ENCODE results near the gene ZSCAN10. TPM values are rescaled to one million over a fixed set of nuclear protein-coding genes. Genes with fewer than 3 reads are reported as not detected.
"Not testable (repeated sequence)": the region's sequence is repeated elsewhere in the genome, so short reads cannot be mapped to it uniquely, and the experiment has no call there.

ZSCAN10 gene
- total RNA-seq, 1 donor from 2014 or later, result not detected

DNA sequence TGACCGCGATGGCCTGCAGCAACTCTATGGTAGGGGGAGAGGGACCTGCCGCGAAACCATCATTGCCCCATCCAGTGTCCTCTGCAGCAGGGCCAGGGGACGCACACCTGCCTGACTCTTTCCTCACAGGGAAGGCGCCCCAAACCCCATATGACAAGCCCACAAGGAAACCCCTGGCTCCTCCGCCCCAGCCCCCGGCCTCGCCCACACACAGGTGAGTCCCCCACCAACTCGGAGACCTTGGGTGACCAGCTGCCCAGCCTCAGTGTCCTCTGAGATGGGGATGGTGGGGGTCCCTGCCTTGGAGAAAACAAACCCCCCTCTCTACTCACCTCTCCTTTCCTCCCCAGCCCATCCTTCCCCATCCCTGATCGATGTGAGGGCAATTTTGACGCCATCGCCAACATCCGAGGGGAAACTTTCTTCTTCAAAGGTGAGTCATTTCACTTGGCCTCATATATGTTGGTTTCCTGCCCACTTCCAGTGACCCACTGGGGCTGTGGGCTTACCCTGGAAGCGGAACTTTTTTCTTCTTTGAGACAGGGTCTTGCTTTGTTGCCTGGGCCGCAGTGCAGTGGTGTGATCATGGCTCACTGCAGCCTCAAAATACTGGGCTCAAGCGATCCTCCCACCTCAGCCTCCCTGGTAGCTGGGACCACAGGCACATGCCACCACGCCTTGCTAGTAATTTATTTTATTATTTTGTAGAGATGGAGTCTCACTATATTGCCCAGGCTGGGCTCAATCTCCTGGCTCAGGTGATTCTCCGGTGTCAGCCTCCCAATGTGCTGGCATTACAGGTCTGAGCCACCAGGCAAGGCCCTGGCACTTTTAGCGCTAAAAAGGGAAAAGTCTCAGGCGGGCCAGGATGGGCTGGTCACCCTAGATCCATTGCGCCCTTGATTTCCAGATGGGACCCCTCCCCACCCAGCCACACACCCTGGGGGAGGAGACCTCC lies 41.6 kb downstream of the ZSCAN10 start:
- intact Hi-C loops (cut with DNase I), result loop anchor here (5.0 to 10.0 kb wide), 2 partner anchors 70 to 107 kb away; no protein-coding TSS in a partner anchor
- DNase-seq, result no peak
- no peak for ATAC-seq (ENCODE audit: poor library complexity)

DNA sequence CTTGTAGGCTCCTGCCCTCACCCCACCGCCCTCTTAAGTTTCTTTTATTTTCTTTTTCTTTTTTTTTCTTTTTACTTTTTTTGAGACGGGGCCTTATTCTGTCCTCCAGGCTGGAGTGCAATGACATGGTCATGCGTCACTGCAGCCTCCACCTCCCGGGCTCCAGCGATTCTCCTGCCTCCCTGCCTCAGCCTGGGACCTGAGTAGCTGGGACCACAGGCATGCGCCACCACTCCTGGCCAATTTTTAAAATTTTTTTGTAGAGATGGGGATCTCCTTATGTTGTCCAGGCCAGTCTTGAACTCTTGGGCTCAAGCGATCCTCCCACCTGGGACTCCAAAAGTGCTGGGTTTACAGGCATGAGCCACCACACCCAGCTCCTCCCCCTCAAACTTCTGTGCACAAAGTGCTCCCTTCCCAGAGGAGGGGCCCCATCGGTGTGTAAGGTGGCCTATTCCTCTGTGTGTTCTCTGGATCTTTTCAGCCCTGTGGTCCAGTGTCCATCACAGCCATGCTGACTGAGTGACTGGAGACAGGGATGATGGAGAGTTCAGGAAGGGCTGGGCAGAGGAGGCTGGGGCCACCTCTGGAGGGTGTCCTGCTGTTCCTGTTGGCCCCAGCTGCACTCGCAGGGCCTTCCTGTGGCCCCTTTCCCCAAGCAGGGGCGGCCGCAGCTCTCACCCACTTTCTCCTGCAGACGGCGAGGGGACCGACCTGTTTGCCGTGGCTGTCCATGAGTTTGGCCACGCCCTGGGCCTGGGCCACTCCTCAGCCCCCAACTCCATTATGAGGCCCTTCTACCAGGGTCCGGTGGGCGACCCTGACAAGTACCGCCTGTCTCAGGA lies 42.5 kb downstream of the ZSCAN10 start:
- no peak for ATAC-seq (ENCODE audit: poor library complexity)
- peak; percentile 36 for DNase-seq
- intact Hi-C loops (cut with DNase I), result loop anchor here (5.0 to 10.0 kb wide), 2 partner anchors 71 to 108 kb away; no protein-coding TSS in a partner anchor

DNA sequence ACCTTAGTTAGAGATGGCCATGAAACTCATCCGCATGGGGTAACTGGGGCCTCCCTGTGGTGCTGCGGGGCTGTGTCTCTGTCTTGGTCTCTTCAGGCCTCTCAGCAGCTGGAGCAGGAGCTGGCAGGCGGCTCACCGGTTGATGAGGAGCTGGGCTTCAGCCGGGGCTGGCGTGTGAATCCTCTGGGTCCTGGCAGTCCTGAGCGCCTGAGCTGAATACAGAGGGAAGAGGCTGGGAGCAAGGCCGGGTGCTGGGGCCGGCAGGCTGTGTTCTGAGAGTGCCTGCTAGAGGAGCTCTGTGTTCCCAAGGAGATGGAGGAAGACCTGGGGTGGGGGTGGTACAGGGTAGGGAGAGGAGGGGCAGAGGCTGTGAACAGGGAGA lies 43.4 kb downstream of the ZSCAN10 start:
- not testable (repeated sequence) for DNase-seq; ATAC-seq (ENCODE audit: poor library complexity)
- intact Hi-C loops (cut with DNase I), result loop anchor here (5.0 to 10.0 kb wide), 2 partner anchors 72 to 109 kb away; no protein-coding TSS in a partner anchor

DNA sequence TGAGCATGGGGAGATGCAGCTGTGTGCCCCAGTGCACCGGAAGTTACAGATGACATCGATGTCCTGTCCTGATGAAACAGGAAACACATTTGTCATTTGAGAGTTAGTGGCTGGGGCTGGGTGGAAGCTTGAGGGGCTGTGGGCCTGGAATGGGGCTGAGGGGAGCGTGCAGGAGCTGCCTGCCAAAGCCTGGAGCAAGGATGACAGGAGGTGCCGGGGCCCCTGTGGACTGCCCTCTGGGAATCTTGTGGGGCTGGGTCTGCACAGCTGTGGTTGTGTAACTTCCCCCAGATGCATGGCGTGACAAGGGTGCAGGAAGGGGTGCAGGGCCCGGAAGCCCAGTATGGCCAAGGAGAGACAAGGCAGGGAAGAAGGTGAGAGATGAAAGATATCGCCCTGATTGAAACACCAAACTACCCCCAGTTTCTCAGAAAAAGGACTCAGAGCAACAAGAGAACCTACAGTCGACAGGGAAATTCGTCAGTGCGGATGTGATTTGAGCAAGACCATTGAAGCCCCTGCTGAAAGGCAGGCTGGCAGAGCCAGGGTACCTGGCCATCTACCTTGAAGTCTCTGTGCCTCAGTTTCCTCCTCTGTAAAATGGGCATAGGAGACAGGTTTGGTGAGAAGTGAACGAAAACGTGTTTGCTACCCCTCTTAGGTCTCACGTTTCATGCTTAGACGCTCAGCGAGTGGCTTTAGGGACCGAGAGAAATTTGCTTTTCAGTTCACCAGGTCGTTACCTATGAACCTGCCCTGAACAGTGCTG lies 43.9 kb downstream of the ZSCAN10 start:
- no peak for DNase-seq
- no peak for ATAC-seq (ENCODE audit: poor library complexity)
- intact Hi-C loops (cut with DNase I), result loop anchor here (5.0 to 10.0 kb wide), 2 partner anchors 72 to 110 kb away; no protein-coding TSS in a partner anchor

DNA sequence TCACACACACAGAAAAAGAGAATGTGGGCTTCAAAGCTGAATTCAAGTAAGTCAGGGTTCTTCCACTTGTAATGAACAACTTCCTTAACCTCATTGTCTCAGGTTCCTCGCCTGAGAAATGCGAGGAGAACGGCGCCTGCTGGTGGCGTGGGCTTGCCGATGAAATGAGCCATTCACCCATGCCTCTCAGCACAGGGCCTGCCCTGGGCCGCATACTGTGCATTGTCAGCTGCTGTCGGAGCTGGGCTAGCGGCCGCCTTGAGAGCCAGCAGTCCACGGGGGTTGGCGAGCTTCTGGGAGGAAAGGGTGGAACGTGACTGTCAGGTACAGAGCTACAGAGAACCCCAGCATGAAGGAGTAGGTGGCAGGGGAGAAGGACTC lies 45.8 kb downstream of the ZSCAN10 start:
- ATAC-seq (ENCODE audit: poor library complexity); DNase-seq: not testable (repeated sequence)
- intact Hi-C loops (cut with DNase I), result loop anchor here (10.0 kb wide), 1 partner anchor 111 kb away; no protein-coding TSS in a partner anchor

DNA sequence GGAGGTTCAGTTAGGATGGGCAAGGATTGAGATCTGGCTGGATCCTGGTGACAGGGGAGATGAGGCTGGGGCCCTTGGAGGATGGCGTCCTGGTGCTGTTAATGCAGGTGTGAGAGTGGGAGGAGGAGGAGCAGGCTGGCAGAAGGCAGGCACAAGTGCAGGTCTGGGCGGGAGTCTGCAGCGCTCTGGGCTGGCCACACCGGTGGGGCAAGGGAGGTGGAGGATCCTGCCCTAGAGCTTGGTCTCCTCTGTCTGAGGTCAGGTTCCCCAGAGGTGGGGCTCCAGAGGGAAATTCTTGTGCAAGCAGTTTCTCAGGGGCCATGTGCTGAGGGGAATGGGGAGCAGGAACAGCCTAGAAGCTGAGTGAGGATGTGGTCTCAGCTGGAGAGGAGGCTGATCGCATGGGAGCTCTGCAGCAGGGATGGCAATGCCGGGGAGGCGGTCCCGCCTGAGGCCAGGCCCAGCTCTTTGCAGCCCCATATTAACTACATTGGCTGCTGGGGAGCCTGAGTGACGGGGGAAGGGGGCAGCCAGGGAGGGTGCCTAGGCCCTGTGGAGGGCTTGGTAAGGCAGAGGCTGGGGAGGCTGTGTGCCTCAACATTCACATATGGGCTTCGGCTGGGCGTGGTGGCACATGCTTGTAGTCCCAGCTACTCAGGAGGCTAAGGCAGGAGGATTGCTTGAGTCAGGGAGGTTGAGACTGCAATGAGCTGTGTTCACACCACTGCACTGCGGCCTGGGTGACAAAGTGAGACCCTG lies 46.3 kb downstream of the ZSCAN10 start:
- not testable (repeated sequence) for ATAC-seq (ENCODE audit: poor library complexity); DNase-seq
- intact Hi-C loops (cut with DNase I), result loop anchor here (10.0 kb wide), 1 partner anchor 112 kb away; no protein-coding TSS in a partner anchor

DNA sequence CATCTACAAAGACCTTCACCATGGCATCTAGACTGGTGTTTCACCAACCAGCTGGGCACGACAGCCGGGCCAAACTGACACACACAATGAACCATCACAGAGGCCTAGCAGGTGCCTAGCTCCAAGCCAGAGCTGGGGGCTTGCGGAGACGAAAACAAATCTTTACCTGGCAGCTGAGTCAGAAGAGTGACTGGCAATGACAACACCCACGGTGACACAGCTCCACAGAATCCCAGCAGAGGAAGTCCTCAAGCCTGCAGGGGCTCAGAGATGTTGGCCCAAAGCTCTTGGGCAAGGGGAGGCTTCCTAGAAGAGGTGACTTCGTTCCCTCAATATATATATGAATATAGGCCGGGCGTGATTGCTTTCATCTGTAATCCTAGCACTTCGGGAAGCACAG lies 47.6 kb downstream of the ZSCAN10 start:
- intact Hi-C loops (cut with DNase I), result loop anchor here (10.0 kb wide), 1 partner anchor 113 kb away; no protein-coding TSS in a partner anchor
- no peak for DNase-seq
- ATAC-seq (ENCODE audit: poor library complexity), result no peak

DNA sequence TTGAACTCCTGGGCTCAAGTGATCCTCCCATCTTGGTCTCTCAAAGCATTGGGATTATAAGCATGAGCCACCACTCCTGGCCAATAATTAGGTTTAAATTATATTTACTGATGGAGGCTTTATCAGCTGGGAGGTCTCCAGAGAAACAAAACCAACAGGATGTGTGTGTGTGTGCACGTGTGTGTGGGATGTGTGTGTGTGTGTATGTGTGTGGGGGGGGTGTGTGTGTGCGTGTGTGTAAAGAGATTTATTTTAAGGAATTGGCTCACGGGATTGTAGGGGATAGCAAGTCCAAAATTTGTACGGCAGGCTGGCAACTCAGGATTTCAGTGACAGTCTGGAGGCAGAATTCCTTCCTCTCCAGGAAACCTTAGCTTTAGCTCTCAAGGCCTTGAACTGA lies 48.1 kb downstream of the ZSCAN10 start:
- DNase-seq (no peak), ATAC-seq (ENCODE audit: poor library complexity) (no peak)
- intact Hi-C loops (cut with DNase I), result loop anchor here (10.0 kb wide), 1 partner anchor 114 kb away; no protein-coding TSS in a partner anchor

DNA sequence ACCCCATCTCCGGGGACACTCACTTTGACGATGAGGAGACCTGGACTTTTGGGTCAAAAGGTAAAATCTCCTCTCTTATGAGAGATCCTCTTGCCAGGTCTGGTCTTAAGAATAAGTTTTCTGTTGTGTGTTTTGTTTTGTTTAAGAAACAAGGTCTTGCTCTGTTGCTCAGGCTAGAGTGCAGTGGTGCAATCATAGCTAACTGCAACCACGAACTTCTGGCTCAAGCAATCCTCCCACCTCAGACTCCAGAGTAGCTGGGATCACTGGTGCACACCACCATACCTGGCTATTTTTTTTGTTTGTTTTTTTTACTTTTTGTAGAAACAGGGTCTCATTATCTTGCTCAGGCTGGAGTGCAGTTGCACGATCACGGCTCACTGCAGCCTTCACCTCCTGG lies 48.6 kb downstream of the ZSCAN10 start:
- DNase-seq (no peak), ATAC-seq (ENCODE audit: poor library complexity) (no peak)
- intact Hi-C loops (cut with DNase I), result loop anchor here (10.0 kb wide), 1 partner anchor 114 kb away; no protein-coding TSS in a partner anchor

DNA sequence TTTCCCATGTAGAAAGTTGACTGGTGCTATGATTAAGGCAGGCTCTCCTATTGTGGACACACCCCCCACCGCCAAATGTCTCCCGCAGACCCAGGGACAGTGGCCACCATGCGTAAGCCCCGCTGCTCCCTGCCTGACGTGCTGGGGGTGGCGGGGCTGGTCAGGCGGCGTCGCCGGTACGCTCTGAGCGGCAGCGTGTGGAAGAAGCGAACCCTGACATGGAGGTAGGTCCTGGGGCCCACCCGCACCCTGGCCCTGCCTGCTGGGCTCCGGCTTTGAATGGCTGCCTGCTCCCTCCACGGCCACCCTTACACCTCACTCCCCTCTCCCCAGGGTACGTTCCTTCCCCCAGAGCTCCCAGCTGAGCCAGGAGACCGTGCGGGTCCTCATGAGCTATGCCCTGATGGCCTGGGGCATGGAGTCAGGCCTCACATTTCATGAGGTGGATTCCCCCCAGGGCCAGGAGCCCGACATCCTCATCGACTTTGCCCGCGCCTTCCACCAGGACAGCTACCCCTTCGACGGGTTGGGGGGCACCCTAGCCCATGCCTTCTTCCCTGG lies 49.1 kb downstream of the ZSCAN10 start:
- no peak for ATAC-seq (ENCODE audit: poor library complexity)
- intact Hi-C loops (cut with DNase I), result loop anchor here (10.0 kb wide), 1 partner anchor 115 kb away; no protein-coding TSS in a partner anchor
- no peak for DNase-seq

DNA sequence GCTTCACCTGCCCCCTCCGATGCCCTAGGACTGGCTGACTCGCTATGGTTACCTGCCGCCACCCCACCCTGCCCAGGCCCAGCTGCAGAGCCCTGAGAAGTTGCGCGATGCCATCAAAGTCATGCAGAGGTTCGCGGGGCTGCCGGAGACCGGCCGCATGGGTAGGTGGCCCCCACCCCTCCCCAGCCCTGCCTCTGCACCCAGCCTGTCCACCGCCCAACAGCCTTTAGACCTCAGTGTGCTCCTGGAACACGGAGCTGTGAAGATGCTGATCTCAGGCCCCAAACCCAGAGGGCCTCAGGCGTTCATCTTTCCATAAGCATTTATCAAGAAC lies 51.7 kb downstream of the ZSCAN10 start:
- intact Hi-C loops (cut with DNase I), result no loop called here
- ATAC-seq (ENCODE audit: poor library complexity) (no peak), DNase-seq (no peak)

DNA sequence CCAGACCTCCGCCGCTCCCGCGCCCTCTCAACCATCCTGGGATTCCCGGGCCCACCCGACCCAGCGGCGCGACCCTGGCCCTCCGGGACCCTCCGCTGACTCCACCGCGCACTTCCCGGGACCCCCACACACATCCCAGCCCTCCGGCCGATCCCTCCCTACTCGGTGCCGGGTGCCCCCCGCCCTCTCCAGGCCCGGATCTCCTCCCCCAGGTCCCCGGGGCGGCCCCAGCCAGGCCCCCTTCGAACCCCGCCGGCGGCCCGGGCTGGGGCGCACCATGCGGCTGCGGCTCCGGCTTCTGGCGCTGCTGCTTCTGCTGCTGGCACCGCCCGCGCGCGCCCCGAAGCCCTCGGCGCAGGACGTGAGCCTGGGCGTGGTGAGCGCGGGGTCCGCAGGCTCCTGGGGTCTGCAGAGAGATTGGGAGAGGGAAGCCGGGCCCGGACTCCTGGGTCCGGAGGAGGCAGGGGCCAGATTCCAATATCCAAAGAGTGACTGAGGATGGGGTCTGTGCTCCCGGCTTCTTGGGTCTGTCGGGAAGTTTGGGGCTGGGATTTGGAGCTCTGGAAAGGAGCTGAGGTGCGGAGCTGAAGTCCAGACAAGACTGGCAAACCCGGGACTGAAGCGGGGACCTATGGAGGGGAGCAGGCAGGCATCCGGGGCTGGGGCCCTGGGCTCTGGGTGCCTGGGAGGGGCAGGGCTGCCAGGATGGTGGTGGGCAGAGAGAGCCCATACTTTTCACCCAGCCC lies 52.3 kb downstream of the ZSCAN10 start:
- no peak for DNase-seq
- intact Hi-C loops (cut with DNase I), result no loop called here
- ATAC-seq (ENCODE audit: poor library complexity), result no peak

DNA sequence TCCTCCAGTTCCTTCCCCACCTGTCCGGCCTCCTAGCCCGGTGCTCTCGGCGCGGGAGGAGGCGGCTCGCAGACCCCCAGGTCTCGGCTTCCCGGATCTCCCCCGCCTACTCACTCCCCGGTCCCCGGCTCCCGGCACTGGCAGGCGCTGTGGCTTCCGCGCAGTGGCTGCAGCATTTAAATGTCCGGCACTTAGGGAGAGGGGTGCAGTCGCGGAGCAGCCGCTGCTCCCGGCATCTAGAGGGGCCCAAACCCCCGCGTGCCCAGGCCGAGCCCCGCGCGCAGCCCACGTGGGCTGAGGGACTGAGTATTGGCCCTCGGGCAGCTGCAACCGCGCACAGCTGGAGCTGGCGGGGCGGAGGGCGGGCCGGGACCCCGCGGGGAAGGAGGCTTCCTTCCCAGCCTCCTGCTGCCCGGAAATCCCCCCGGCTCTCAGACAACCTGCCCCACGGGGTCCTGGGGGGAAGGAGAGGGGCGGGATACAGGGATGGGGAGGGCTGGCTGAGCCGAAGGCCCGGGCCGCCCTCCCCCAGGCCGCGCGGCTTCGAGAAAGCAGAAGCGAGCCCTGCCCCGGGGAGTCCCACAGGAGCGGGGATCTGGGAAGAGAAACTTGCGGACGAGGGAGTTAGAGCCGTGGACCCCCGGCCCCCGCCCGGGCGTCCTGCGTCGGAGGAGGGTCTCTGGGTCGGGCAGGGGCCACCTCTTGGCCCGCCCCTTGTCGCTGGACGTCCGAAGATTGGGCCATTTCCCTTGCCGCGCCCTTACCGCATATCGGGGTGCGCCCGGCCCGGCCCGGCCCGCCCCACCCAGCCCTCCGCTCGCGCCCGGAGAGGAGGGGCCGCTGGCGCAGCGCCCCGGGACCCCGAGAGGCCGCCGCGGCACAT lies 53.1 kb downstream of the ZSCAN10 start, which contains the start of gene MMP25:
Gene MMP25 (plus strand): TSS at position 804 of the 883 bp plus-strand sequence. CDS start 357 bp downstream, outside the sequence.
- DNase-seq, result peak; percentile 56
- intact Hi-C loops (cut with DNase I), result no loop called here
- ATAC-seq (ENCODE audit: poor library complexity), result peak; percentile 50

DNA sequence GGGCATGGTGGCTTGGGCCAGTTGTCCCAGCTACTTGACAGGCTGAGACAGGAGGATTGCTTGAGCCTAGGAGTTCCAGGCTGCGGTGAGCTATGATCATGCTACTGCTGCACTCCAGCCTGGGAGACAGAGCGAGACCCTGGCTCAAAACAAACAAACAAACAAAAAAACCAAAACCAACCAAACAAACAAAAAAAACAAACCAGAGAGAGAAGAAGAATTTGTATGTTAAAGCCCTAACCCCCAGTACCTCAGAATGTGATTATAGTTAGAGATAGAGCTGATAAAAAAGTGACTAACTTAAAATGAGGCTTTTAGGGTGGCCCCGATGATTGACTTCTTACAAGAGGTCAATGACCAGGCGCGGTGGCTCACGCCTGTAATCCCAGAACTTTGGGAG lies 54.4 kb downstream of the ZSCAN10 start:
- intact Hi-C loops (cut with DNase I), result no loop called here
- ATAC-seq (ENCODE audit: poor library complexity), result no peak

DNA sequence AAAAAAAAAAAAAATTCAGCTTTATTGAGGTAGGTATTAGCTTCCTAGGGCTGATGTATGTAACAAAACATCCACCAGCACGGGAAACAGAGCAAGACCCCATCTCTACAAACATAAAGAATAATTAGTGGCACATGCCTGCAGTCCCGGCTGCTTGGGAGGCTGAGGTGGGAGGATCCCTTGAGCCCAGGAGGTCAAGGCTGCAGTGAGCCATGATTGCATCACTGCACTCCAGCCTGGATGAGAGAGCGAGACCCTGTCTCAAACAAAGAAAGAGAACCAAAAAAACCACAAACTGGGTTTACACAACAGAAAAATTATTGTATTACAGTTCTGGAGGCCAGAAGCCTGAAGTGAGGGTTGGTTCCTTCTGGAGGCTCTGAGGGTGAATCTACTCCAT lies 56.7 kb downstream of the ZSCAN10 start:
- intact Hi-C loops (cut with DNase I), result no loop called here
- no peak for ATAC-seq (ENCODE audit: poor library complexity)

More for the DNA sequence above, 54.4 kb downstream of the ZSCAN10 start:
- DNase-seq, result no peak

More for the DNA sequence above, 56.7 kb downstream of the ZSCAN10 start:
- DNase-seq, result no peak

Measured in Right ventricle myocardium superior (tissue), 1 donor.